GM21619 (cell line): ENCODE results near the gene MRPL10.

ENCODE experiments used
- ATAC-seq: cut with Tn5 transposase; IDR thresholded peaks from one replicate; pipeline ENCODE4 v1.9.1; 2021; ENCODE audit not compliant: unreplicated experiment

The MRPL10 gene

GRCh38 chr17:47815106-47815918, 16.0 kb downstream of the MRPL10 start:
- ATAC-seq, result no peak

- no peak for ATAC-seq
Observed at GRCh38 chr17:47813512-47814031, 17.8 kb downstream of the MRPL10 start.

- no peak for ATAC-seq
Observed at GRCh38 chr17:47813077-47813476, 18.3 kb downstream of the MRPL10 start.

- no peak for ATAC-seq
Observed at GRCh38 chr17:47812146-47812920, 19.0 kb downstream of the MRPL10 start.

GRCh38 chr17:47811709-47812108, 19.6 kb downstream of the MRPL10 start:
- no peak for ATAC-seq

GRCh38 chr17:47810901-47811635, 20.3 kb downstream of the MRPL10 start:
- ATAC-seq, result no peak

- ATAC-seq, result no peak
Observed at GRCh38 chr17:47810200-47810821, 21.0 kb downstream of the MRPL10 start.

GRCh38 chr17:47808830-47809480, 22.4 kb downstream of the MRPL10 start:
- no peak for ATAC-seq

- no peak for ATAC-seq
Observed at GRCh38 chr17:47808036-47808829, 23.1 kb downstream of the MRPL10 start.

GRCh38 chr17:47807421-47807820, 23.9 kb downstream of the MRPL10 start:
- ATAC-seq, result no peak

- ATAC-seq, result no peak
Observed at GRCh38 chr17:47806913-47807255, 24.5 kb downstream of the MRPL10 start.

- ATAC-seq, result no peak
Observed at GRCh38 chr17:47806026-47806912, 25.1 kb downstream of the MRPL10 start.

GRCh38 chr17:47804461-47804860, 26.9 kb downstream of the MRPL10 start:
- no peak for ATAC-seq

GRCh38 chr17:47803751-47804150, 27.6 kb downstream of the MRPL10 start:
- no peak for ATAC-seq

- no peak for ATAC-seq
Observed at GRCh38 chr17:47803201-47803600, 28.1 kb downstream of the MRPL10 start.

GRCh38 chr17:47802341-47803022, 28.9 kb downstream of the MRPL10 start:
- no peak for ATAC-seq

GRCh38 chr17:47801906-47802305, 29.4 kb downstream of the MRPL10 start:
- ATAC-seq, result no peak

- no peak for ATAC-seq
Observed at GRCh38 chr17:47801176-47801765, 30.1 kb downstream of the MRPL10 start.
